HG02981 (cell line): Measurements from ENCODE around the gene DBNDD1.

Experiments used
- ATAC-seq: cut with Tn5 transposase; IDR thresholded peaks from one replicate; pipeline ENCODE4 v1.9.1; 2021; ENCODE audit warnings: mild to moderate bottlenecking, moderate library complexity; ENCODE audit not compliant: unreplicated experiment

Gene DBNDD1

DNA sequence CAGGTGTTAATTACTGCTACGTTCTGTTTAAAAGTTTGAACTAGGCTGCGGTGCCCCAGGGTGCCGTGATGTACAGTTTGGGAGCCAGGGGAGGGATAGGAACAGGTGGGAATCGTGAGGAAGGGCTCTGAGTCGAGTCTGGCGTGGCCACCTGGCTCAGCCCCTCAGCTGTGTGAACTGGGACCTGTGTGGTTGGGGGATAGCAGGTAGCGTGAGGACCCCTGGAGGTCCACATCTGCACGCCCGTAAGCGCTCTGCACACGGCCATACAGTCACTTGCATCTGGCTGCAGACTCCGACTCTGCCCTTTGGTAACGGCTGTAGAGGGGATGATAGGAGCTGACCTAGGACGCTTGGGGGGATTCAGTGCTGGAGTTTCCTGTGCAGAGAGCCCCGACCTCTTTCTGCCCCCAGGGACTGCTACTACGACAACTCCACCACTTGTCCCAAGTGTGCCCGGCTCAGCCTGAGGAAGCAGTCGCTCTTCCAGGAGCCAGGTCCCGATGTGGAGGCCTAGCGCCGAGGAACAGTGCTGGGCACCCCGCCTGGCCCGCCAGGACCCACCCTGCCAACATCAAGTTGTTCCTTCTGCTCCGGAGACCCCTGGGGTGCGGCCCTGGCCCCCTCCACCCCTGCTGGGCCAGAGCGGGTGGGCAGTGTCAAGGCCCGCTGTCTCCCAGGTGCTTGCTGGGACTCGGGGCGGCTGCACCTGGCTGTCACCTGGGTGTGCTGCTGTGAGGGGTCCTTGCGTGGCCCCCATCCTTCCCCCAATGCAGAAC, 53.6 kb downstream of the DBNDD1 start:
- no peak for ATAC-seq

DNA sequence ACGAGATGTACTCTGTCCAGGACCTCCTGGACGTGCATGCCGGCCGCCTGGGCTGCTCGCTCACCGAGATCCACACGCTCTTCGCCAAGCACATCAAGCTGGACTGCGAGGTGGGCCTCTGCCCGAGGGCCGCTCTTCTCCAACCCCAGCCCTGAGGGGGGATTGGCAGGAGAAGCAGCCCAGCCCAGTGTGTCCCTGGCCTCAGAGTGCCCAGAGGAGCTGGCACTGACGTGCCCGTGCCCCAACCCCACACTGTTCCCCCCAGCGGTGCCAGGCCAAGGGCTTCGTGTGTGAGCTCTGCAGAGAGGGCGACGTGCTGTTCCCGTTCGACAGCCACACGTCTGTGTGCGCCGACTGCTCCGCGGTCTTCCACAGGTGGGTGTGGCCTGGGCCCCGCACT, 55.1 kb downstream of the DBNDD1 start:
- ATAC-seq: no peak

DNA sequence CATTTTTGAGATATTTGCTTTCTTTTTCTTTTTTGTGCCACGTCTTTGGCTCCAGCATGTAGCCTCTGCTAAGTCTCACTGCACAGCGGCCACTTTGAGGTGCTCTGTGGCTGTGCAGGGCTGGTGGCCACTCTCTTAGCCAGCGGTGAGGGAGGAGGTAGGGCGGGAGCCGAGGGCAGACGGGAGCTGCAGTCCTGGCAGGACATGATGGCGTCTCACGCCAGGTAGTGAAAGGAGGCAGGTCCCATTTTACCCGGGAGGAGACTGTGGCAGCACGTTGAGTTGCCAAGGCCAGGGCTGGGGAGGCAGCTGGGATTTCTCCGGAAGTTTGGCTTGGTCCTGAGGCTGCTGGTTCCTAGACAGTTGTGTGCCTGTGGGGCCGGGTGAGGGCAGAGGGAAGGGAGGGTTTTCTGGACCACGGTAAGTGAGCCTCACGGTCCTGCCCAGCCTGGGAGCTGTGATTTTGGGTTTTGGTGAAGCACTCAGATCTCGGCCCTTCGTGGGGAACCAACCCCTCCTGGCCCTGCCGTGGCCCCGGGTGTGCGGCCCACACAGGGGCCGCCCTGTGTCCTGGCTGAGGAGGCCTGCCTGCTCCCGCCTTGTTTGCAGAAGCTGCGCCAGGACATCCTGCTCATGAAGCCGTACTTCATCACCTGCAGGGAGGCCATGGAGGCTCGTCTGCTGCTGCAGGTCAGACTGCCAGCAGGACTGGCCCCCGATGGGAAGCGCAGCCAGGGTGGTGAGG, 56.3 kb downstream of the DBNDD1 start:
- no peak for ATAC-seq

DNA sequence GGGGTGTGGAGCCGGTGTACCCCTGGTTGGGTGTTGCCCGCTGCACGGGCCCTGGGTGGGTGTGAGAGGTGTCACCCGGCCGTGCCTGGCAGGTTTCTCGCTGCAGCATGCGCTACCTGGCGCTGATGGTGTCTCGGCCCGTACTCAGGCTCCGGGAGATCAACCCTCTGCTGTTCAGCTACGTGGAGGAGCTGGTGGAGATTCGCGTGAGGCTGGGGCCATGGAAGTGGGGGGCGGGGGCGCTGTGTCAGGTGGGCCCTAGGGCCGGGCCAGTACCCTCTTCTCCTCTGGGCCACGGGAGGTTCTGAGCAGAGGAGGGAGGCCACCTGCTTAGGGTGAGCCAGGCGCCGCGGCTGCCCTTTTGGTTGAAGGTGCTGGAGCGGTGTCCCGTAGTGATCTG, 57.3 kb downstream of the DBNDD1 start:
- ATAC-seq: no peak

DNA sequence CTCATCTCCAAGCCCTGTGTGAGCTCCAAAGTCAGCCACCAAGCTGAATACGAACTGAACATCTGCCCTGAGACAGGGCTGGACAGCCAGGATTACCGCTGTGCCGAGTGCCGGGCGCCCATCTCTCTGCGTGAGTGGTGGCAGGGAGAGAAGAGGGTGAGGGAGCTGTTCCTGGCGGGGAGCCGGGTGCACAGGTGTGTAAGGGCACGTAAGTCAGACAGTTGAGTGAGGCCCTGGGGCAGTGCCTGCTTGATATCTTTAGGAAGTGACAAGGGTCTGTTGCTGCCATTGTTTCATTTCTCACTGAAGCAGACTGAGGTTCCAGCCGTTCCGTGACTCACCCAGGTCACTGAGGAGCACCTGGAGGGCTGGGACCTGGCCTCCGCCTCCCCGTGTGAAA, 58.3 kb downstream of the DBNDD1 start:
- no peak for ATAC-seq

DNA sequence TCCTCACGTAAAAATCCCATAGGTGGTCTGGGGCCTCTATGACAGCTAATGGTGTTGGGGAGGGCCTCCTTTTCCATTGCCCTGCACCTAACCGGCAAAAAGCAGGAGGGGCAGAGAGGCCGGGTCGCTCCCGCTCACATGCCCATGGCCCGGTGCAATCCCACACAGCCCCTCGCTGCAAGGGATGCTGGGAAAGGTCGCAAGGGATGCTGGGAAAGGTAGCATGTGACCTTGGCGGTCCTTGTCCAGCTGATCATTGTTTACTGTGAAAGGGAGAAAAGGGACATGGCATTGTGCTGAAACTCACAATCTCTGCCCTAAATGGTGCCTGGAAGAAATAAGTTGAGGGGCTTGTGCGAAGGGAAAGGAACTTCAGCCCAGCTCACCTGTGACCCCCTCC, 60.7 kb downstream of the DBNDD1 start:
- no peak for ATAC-seq

DNA sequence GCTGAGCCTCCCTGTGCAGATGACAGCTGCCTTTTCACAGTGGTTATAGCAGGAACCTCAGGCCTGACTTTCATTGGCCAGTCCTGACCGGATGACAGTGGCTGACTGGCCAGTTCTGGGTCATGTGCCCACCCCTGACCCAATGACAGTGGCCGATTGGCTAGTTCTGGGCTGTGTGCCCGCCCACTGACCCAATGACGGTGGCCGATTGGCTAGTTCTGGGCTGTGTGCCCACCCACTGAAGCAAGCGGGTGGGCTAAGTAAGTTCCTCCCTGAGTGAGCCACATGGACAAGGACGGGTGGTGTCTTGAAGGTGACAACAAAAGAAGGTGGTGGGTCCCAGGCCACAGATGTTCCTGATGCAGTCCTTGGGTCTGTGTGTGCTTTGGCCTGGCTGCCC, 61.2 kb downstream of the DBNDD1 start:
- ATAC-seq: no peak

DNA sequence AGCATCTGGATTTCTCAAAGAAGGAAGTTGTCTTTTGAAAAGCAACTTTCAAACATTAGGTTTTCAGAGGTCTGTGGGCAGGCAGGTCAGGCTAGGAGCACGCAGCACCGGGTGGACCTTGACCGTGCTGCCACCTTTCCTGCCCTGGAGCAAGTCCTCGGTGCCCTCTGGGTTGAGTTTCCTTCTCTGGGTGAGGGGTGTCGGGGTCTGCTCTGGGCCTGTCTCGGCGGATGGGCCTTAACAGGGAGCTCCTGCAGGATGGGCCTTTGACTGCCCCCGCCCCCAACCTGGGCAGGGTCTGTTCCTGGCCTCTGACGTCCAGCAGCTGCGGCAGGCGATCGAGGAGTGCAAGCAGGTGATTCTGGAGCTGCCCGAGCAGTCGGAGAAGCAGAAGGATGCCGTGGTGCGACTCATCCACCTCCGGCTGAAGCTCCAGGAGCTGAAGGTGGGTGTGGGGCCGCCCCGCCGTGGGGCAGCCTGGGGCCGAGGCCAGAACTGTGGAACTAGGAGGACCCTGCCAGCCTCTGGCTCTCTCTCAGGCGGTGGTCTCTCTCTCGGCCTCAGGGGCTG, 62.0 kb downstream of the DBNDD1 start:
- no peak for ATAC-seq

DNA sequence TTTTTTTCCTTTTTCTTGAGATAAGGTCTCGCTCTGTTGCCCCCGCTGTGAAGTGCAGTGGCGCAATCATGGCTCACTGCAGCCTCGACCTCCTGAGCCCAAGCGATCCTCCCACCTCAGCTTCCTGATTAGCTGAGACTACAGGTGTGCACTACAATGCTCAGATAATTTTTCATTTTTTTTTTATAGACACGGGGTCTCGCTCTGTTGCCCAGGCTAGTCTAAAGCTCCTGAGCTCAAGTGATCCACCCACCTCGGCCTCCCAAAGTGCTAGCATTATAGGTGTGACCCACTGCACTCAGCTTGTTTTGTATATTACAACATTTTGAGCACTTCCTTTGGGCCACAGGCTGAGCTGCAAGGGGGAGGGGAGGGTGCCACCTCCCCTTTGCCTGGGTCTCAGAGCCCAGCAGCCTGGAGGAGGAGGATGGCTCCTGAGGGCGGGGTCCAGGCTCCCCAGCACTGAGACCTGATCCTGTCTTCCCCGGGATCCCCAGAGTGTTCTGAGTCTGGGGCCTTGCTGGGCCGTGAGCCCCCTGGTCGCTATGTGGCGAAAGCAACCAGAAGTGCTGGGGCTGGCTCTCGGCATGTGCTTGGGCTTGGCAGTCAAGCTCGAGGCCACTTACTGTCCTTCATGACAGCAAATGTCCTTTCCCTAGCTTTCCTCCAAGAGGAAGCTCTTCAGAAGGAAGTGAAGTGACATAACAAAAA, 62.6 kb downstream of the DBNDD1 start:
- ATAC-seq: no peak

DNA sequence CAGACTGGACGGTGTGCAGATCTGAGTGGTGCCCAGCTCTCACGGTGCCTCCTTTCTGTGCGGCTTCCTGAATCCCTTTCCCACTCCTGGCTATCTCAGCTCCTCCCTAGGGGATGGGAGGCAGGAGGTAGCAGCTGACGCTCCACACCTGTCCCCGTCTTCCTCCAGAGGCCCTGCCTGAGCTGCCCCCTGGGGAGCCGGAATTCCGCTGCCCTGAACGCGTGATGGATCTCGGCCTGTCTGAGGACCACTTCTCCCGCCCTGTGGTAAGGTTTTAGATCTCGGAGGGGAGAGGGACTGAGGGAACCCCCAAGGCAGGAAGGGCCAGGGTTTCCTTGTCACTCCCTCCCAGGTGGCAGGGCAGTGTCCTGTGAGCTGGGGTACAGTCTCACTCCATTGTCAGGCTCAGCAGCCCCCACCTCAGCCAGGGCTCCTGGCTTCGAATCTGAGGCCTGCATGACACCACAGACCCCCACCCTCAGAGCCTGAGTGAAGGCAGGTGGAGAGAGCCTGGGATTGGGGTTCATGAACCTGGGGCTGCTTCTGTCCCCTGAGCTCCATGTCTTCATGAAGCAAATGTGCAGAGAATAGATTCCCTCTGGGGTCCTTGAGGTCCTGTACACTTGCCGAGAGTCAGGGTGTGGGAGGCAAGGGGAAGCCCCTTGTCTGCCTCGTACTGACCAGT, 64.1 kb downstream of the DBNDD1 start:
- ATAC-seq: no peak
